Mesothelial cell of epicardium (in vitro differentiated cells): ENCODE measurements around the gene PMIS2. TPM values are rescaled to one million over a fixed set of nuclear protein-coding genes. Genes with fewer than 3 reads are reported as not detected.
"Not testable (repeated sequence)": the region's sequence is repeated elsewhere in the genome, so short reads cannot be mapped to it uniquely, and the experiment has no call there.

ENCODE experiments used
- DNase-seq, 2 experiments: peaks; one replicate each; pipeline ENCODE4 v3.0.0; 2021; ENCODE audit warnings: low spot score in 2 of 2; ENCODE audit not compliant: unreplicated experiment in 2 of 2
- H3K27ac Mint-ChIP-seq: 2 replicates; pipeline ENCODE4 v1.8.0; 2021; ENCODE audit warnings: mixed read lengths
- H3K27me3 Mint-ChIP-seq: 2 replicates; pipeline ENCODE4 v1.8.0; 2021; ENCODE audit warnings: low read depth, mixed read lengths
- H3K36me3 Mint-ChIP-seq: 2 replicates; pipeline ENCODE4 v1.8.0; 2021; ENCODE audit warnings: mixed read lengths
- H3K4me1 Mint-ChIP-seq: 2 replicates; pipeline ENCODE4 v1.8.0; 2021; ENCODE audit warnings: mixed read lengths
- H3K4me3 Mint-ChIP-seq: 2 replicates; pipeline ENCODE4 v1.8.0; 2021; ENCODE audit warnings: mild to moderate bottlenecking, moderate library complexity, mixed read lengths
- H3K9me3 Mint-ChIP-seq: 2 replicates; pipeline ENCODE4 v1.8.0; 2021; ENCODE audit warnings: mixed read lengths
- total RNA-seq: library from RNA; stranded (reverse); gene quantifications from 3 replicates; pipeline ENCODE4 v1.2.1, GENCODE V29; 2021
- TF ChIP-seq, protein P1 (sequence below): fragments of 200-600 bp; sonication (generic); IDR thresholded peaks from one replicate; pipeline ENCODE4 v1.5.0; 2021; ENCODE audit warnings: antibody characterized with exemption; ENCODE audit not compliant: unreplicated experiment

PMIS2 gene
- total RNA-seq, 1 donor from 2014 or later: not detected

- H3K4me3 Mint-ChIP-seq: no peak overlapping the region
- H3K27ac Mint-ChIP-seq: no peak overlapping the region
- DNase-seq: no peak
- no peaks in the 10 kb centered on the region for H3K4me1 Mint-ChIP-seq
- H3K9me3 Mint-ChIP-seq: no peaks in the 10 kb centered on the region
- TF ChIP-seq, protein P1, sequence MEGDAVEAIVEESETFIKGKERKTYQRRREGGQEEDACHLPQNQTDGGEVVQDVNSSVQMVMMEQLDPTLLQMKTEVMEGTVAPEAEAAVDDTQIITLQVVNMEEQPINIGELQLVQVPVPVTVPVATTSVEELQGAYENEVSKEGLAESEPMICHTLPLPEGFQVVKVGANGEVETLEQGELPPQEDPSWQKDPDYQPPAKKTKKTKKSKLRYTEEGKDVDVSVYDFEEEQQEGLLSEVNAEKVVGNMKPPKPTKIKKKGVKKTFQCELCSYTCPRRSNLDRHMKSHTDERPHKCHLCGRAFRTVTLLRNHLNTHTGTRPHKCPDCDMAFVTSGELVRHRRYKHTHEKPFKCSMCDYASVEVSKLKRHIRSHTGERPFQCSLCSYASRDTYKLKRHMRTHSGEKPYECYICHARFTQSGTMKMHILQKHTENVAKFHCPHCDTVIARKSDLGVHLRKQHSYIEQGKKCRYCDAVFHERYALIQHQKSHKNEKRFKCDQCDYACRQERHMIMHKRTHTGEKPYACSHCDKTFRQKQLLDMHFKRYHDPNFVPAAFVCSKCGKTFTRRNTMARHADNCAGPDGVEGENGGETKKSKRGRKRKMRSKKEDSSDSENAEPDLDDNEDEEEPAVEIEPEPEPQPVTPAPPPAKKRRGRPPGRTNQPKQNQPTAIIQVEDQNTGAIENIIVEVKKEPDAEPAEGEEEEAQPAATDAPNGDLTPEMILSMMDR: no peak
- peaks cover 25% of the 10 kb centered on the region for H3K27me3 Mint-ChIP-seq
- H3K36me3 Mint-ChIP-seq: no peaks in the 10 kb centered on the region
Observed at GRCh38 chr19:35596366-35596999, 10.5 kb downstream of the PMIS2 start.

DNA sequence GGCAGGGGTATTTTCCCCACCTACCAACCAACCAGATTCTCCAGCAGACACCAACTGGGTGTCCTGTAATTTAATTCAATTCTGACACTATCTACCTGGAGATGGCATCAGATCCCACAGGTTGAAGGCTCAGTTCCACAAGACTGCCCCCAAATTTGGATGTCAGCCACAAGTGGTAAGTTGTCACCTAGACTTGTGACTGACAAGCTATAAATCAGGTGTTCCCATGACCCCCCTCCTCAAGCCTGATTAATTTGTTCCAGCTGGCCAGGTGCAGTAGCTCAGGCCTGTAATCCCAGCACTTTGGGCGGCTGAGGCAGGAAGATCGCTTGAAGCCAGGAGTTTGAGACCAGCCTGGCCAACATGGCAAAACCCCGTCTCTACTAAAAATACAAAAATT is 16.0 kb downstream of the PMIS2 start:
- Mint-ChIP-seq H3K4me3 (no peak overlapping the region), H3K27ac (no peak overlapping the region), H3K36me3 (no peaks in the 10 kb centered on the region), H3K4me1 (no peaks in the 10 kb centered on the region), H3K27me3 (peaks cover 22% of the 10 kb centered on the region), H3K9me3 (no peaks in the 10 kb centered on the region)
- TF ChIP-seq, protein P1: no peak
- DNase-seq: no peak

DNA sequence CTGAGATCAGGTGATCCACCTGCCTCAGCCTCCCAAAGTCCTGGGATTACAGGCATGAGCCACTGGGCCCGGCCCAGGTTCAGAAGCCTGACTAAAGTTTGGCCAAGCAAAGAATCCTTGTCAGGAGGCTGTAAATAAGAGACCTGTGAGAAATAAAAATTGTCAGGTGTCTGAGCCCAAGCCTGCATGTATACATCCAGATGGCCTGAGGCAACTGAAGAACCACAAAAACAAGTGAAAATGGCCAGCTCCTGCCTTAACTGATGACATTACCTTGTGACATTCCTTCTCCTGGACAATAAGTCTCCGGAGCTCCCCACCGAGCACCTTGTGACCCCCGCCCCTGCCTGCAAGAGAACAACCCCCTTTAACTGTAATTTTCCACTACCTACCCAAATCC is 18.5 kb downstream of the PMIS2 start:
- peaks cover 24% of the 10 kb centered on the region for H3K27me3 Mint-ChIP-seq
- H3K9me3 Mint-ChIP-seq: peaks cover 11% of the 10 kb centered on the region
- not testable (repeated sequence) for H3K4me3 Mint-ChIP-seq, H3K4me1 Mint-ChIP-seq, H3K27ac Mint-ChIP-seq, H3K36me3 Mint-ChIP-seq, DNase-seq

- peaks cover 11% of the 10 kb centered on the region for H3K9me3 Mint-ChIP-seq
- H3K27ac Mint-ChIP-seq, H3K36me3 Mint-ChIP-seq, H3K4me3 Mint-ChIP-seq, H3K4me1 Mint-ChIP-seq, H3K27me3 Mint-ChIP-seq, DNase-seq: not testable (repeated sequence)
Observed at GRCh38 chr19:35607170-35607569, 21.2 kb downstream of the PMIS2 start.

DNA sequence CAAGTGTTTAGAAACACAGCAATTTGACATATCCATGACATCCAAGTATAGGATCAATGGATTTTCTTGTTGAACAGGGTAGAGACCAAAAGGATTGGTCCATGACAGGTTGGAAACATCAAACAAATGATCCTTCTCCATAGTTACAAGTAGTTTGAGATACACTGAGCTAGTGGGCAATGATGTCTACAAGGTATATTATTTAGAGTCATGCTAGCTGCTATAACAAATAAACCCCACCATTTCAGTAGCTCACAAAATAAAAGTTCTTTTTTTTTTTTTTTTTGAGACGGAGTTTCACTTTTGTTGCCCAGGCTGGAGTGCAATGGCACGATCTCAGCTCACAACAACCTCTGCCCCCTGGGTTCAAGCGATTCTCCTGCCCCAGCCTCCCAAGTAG is 21.7 kb downstream of the PMIS2 start:
- Mint-ChIP-seq H3K36me3 (no peaks in the 10 kb centered on the region), H3K4me3 (no peak overlapping the region), H3K27me3 (peaks cover 6% of the 10 kb centered on the region), H3K27ac (no peak overlapping the region), H3K4me1 (no peaks in the 10 kb centered on the region), H3K9me3 (peaks cover 11% of the 10 kb centered on the region)
- DNase-seq: no peak
- TF ChIP-seq, protein P1: no peak

- TF ChIP-seq, protein P1: no peak
- Mint-ChIP-seq H3K36me3 (no peaks in the 10 kb centered on the region), H3K27ac (no peak overlapping the region), H3K9me3 (peaks cover 11% of the 10 kb centered on the region), H3K4me3 (no peak overlapping the region), H3K4me1 (no peaks in the 10 kb centered on the region), H3K27me3 (peaks cover 4% of the 10 kb centered on the region)
- no peak for DNase-seq
Observed at GRCh38 chr19:35608251-35608650, 22.3 kb downstream of the PMIS2 start.

- no peak overlapping the region for H3K27ac Mint-ChIP-seq
- no peak overlapping the region for H3K4me3 Mint-ChIP-seq
- no peaks in the 10 kb centered on the region for H3K36me3 Mint-ChIP-seq
- peaks cover 11% of the 10 kb centered on the region for H3K9me3 Mint-ChIP-seq
- H3K4me1 Mint-ChIP-seq: no peaks in the 10 kb centered on the region
- TF ChIP-seq, protein P1: no peak
- DNase-seq: no peak
- peaks cover 2% of the 10 kb centered on the region for H3K27me3 Mint-ChIP-seq
Observed at GRCh38 chr19:35609851-35610353, 23.9 kb downstream of the PMIS2 start.
